Stomach (tissue), 4 donors: ENCODE results near the gene SURF1.

Experiments
- CTCF ChIP-seq, 7 experiments: fragments of 450-650 bp in 4 of 7; fragments of 200-600 bp in 3 of 7; sonication (generic) in 3 of 7; IDR thresholded peaks; one replicate each; pipeline ENCODE4 v1.5.1; 2016 to 2019; ENCODE audit warnings: antibody characterized with exemption in 7 of 7, control low read depth in 2 of 7, mild to moderate bottlenecking in 1 of 7
- POLR2A ChIP-seq, 4 donors: fragments of 450-650 bp; IDR thresholded peaks; one replicate each; pipeline ENCODE4 v1.6.1; 2016; ENCODE audit warnings: antibody characterized with exemption in 4 of 4, control low read depth in 2 of 4, mild to moderate bottlenecking in 1 of 4, moderate library complexity in 1 of 4

DNA sequence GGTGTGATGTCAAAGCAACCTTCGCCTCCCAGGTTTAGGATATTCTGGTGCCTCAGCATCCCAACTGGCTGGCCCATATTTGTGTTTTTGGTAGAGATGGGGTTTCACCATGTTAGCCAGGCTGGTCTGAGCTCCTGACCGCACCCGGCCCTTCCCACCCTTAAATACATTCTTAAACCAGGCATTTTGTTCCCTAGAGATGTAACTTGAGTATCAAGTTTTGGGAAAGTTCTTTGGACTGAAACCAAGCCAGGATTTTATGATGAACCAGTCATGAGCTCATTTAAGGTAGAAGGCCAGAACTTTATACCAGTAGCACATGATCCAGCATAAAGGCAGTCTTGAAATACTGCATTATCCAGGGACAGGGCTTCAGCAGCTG, 4.8 kb downstream of the SURF1 start:
- TF ChIP-seq CTCF (IDR thresholded peaks at IDR 0.05) (no peak), POLR2A (IDR thresholded peaks at IDR 0.05) (no peak)
